Neuronal stem cell (in vitro differentiated cells): Measurements from ENCODE around the gene GPD2.

Source experiments
- DNase-seq: peaks from one replicate; pipeline ENCODE4 v3.0.0-alpha.2; 2013; ENCODE audit warnings: low spot score
- H2AFZ ChIP-seq: one replicate; pipeline ENCODE4 v1.6.1; 2013; ENCODE audit warnings: mild to moderate bottlenecking, low read length, inconsistent platforms
- H2AK5ac ChIP-seq: 2 replicates; pipeline ENCODE4 v1.6.1; 2013; ENCODE audit warnings: low read depth, mild to moderate bottlenecking, inconsistent platforms, low read length, moderate library complexity, mixed read lengths
- H2BK120ac ChIP-seq: 2 replicates; pipeline ENCODE4 v1.6.1; 2013; ENCODE audit warnings: low read depth, mild to moderate bottlenecking, inconsistent platforms, low read length, moderate library complexity, mixed read lengths
- H2BK12ac ChIP-seq: one replicate; pipeline ENCODE4 v1.6.1; 2013; ENCODE audit warnings: low read length, inconsistent platforms
- H2BK15ac ChIP-seq: 2 replicates; pipeline ENCODE4 v1.6.1; 2013; ENCODE audit warnings: mild to moderate bottlenecking, low read length, inconsistent platforms, mixed read lengths
- H2BK5ac ChIP-seq: one replicate; pipeline ENCODE4 v1.6.1; 2013; ENCODE audit warnings: inconsistent platforms, mild to moderate bottlenecking, low read length, moderate library complexity
- H3K14ac ChIP-seq: one replicate; pipeline ENCODE4 v1.6.1; 2013; ENCODE audit warnings: low read length, inconsistent platforms
- H3K18ac ChIP-seq: 2 replicates; pipeline ENCODE4 v1.6.1; 2013; ENCODE audit warnings: low read length, inconsistent platforms
- H3K23ac ChIP-seq: 2 replicates; pipeline ENCODE4 v1.6.1; 2013; ENCODE audit warnings: low read depth, mild to moderate bottlenecking, mixed read lengths, low read length, inconsistent platforms; ENCODE audit not compliant: poor library complexity
- H3K27ac ChIP-seq: replicated peaks from 3 replicates; pipeline ENCODE4 v1.5.1; 2013; ENCODE audit warnings: low read length, inconsistent platforms
- H3K27me3 ChIP-seq, 3 experiments: 2 replicates each; pipeline ENCODE4 v1.6.1; 2013; ENCODE audit warnings: low read length in 3 of 3, mild to moderate bottlenecking in 2 of 3, inconsistent platforms in 1 of 3, low read depth in 1 of 3, mixed read lengths in 1 of 3, moderate library complexity in 1 of 3; ENCODE audit not compliant: control insufficient read depth in 3 of 3, insufficient read depth in 3 of 3
- H3K36me3 ChIP-seq, 2 donors: replicated peaks in 1 of 2; 2 replicates each; pipeline ENCODE4 v1.6.1; 2013; ENCODE audit warnings: low read length in 2 of 2; ENCODE audit not compliant: control insufficient read depth in 2 of 2, insufficient read depth in 2 of 2
- H3K4ac ChIP-seq: 2 replicates; pipeline ENCODE4 v1.6.1; 2013; ENCODE audit warnings: inconsistent platforms, mild to moderate bottlenecking, low read length, moderate library complexity
- H3K4me1 ChIP-seq, 2 donors: 1 replicate in 1 of 2; 2 replicates in 1 of 2; pipeline ENCODE4 v1.6.1; 2013; ENCODE audit warnings: low read length in 2 of 2, low read depth in 1 of 2; ENCODE audit not compliant: control insufficient read depth in 2 of 2, insufficient read depth in 1 of 2
- H3K4me2 ChIP-seq: one replicate; pipeline ENCODE4 v1.6.1; 2013; ENCODE audit warnings: mild to moderate bottlenecking, low read length, inconsistent platforms; ENCODE audit not compliant: insufficient read depth, poor library complexity, severe bottlenecking
- H3K4me3 ChIP-seq, 2 donors: 2 replicates each; pipeline ENCODE4 v1.5.1; 2013; ENCODE audit warnings: low read length in 2 of 2, mild to moderate bottlenecking in 2 of 2, inconsistent platforms in 1 of 2, moderate library complexity in 1 of 2
- H3K79me1 ChIP-seq: one replicate; pipeline ENCODE4 v1.6.1; 2013; ENCODE audit warnings: low read depth, mild to moderate bottlenecking, inconsistent platforms, low read length, moderate library complexity
- H3K9ac ChIP-seq: one replicate; pipeline ENCODE4 v1.6.1; 2013; ENCODE audit warnings: mild to moderate bottlenecking, low read depth, low read length, inconsistent platforms; ENCODE audit not compliant: poor library complexity
- H3K9me3 ChIP-seq, 2 donors: replicated peaks in 1 of 2; 2 replicates each; pipeline versions ENCODE3 to v1.6.1; 2013; ENCODE audit warnings: low read length in 2 of 2, mild to moderate bottlenecking in 2 of 2, inconsistent platforms in 1 of 2, low read depth in 1 of 2, mixed read lengths in 1 of 2, moderate library complexity in 1 of 2; ENCODE audit not compliant: control insufficient read depth in 2 of 2, insufficient read depth in 1 of 2
- H4K8ac ChIP-seq: one replicate; pipeline ENCODE4 v1.6.1; 2013; ENCODE audit warnings: low read depth, mild to moderate bottlenecking, inconsistent platforms, low read length, moderate library complexity
- H4K91ac ChIP-seq: one replicate; pipeline ENCODE4 v1.6.1; 2013; ENCODE audit warnings: low read length, low read depth, mild to moderate bottlenecking, inconsistent platforms; ENCODE audit not compliant: poor library complexity
- WGBS, 2 donors: extraction: QIAGEN DNeasy Blood & Tissue Kit; methylation state at CpG; one replicate each; pipeline ENCODE4 v1.1.7; 2013; ENCODE audit warnings: missing lambda C conversion rate in 2 of 2, mixed read lengths in 1 of 2; ENCODE audit not compliant: insufficient read length in 2 of 2, insufficient replicate concordance in 1 of 2; ENCODE audit errors: extremely low coverage in 2 of 2; 5-methylcytosine and 5-hydroxymethylcytosine counted together

The GPD2 gene

GRCh38 chr2:156445296-156446220, 9.4 kb downstream of the GPD2 start:
- Histone ChIP-seq H3K4me1 (no peaks in the 10 kb centered on the region), H3K4ac (no peak overlapping the region), H3K23ac (no peak overlapping the region), H4K91ac (no peak overlapping the region), H2BK15ac (no peak overlapping the region), H3K79me1 (peaks cover 2% of the 10 kb centered on the region), H3K4me3 (no peak overlapping the region), H2AK5ac (no peak overlapping the region), H3K36me3 (no peaks in the 10 kb centered on the region), H4K8ac (no peak overlapping the region), H3K9me3 (no peaks in the 10 kb centered on the region), H2AFZ (no peak overlapping the region), H2BK5ac (no peak overlapping the region), H3K27me3 (no peaks in the 10 kb centered on the region), H3K18ac (no peak overlapping the region), H2BK120ac (no peak overlapping the region), H2BK12ac (no peak overlapping the region), H3K4me2 (no peak overlapping the region), H3K27ac (no peak overlapping the region), H3K9ac (no peak overlapping the region), H3K14ac (no peak overlapping the region)
- no peak for DNase-seq
- no CpG with 5 or more reads among the region's 6 CpGs for WGBS, 2 donors

- H3K4ac ChIP-seq = no peak overlapping the region
- H3K27ac ChIP-seq = no peak overlapping the region
- no peak overlapping the region for H2BK120ac ChIP-seq
- H3K4me3 ChIP-seq = no peak overlapping the region
- no peaks in the 10 kb centered on the region for H3K79me1 ChIP-seq
- H3K14ac ChIP-seq = no peak overlapping the region
- H3K27me3 ChIP-seq = no peaks in the 10 kb centered on the region
- no peak overlapping the region for H2BK12ac ChIP-seq
- H3K9me3 ChIP-seq = no peaks in the 10 kb centered on the region
- H3K18ac ChIP-seq = no peak overlapping the region
- H3K36me3 ChIP-seq = no peaks in the 10 kb centered on the region
- no peak overlapping the region for H2AFZ ChIP-seq
- H2BK15ac ChIP-seq = no peak overlapping the region
- no peaks in the 10 kb centered on the region for H3K4me1 ChIP-seq
- no peak overlapping the region for H3K4me2 ChIP-seq
- DNase-seq = no peak
- H2BK5ac ChIP-seq = no peak overlapping the region
- WGBS, 2 donors = no CpG with 5 or more reads among the region's 1 CpG
- no peak overlapping the region for H4K8ac ChIP-seq
- H3K23ac ChIP-seq = no peak overlapping the region
- H2AK5ac ChIP-seq = no peak overlapping the region
- no peak overlapping the region for H3K9ac ChIP-seq
- no peak overlapping the region for H4K91ac ChIP-seq
These were observed 11.6 kb downstream of the GPD2 start for GRCh38 chr2:156447761-156448160.

GRCh38 chr2:156448766-156449165, 12.6 kb downstream of the GPD2 start:
- no peak overlapping the region for H3K4ac ChIP-seq
- no peaks in the 10 kb centered on the region for H3K9me3 ChIP-seq
- no peak overlapping the region for H4K91ac ChIP-seq
- H3K27ac ChIP-seq = no peak overlapping the region
- H2AK5ac ChIP-seq = no peak overlapping the region
- WGBS, 2 donors = no CpG with 5 or more reads among the region's 1 CpG
- H2BK5ac ChIP-seq = no peak overlapping the region
- H4K8ac ChIP-seq = no peak overlapping the region
- H2AFZ ChIP-seq = no peak overlapping the region
- H3K18ac ChIP-seq = no peak overlapping the region
- no peak overlapping the region for H3K14ac ChIP-seq
- H2BK15ac ChIP-seq = no peak overlapping the region
- H3K4me3 ChIP-seq = no peak overlapping the region
- H2BK12ac ChIP-seq = no peak overlapping the region
- H3K79me1 ChIP-seq = no peaks in the 10 kb centered on the region
- H3K27me3 ChIP-seq = no peaks in the 10 kb centered on the region
- H3K4me1 ChIP-seq = no peaks in the 10 kb centered on the region
- no peak overlapping the region for H3K4me2 ChIP-seq
- no peak overlapping the region for H3K23ac ChIP-seq
- no peak overlapping the region for H2BK120ac ChIP-seq
- no peak for DNase-seq
- H3K9ac ChIP-seq = no peak overlapping the region
- H3K36me3 ChIP-seq = no peaks in the 10 kb centered on the region

GRCh38 chr2:156452971-156453370, 16.8 kb downstream of the GPD2 start:
- DNase-seq = no peak
- no peaks in the 10 kb centered on the region for H3K27me3 ChIP-seq
- no peak overlapping the region for H3K14ac ChIP-seq
- no peak overlapping the region for H3K4me2 ChIP-seq
- H3K9ac ChIP-seq = no peak overlapping the region
- H4K91ac ChIP-seq = no peak overlapping the region
- H2AFZ ChIP-seq = no peak overlapping the region
- no peak overlapping the region for H3K4ac ChIP-seq
- peaks cover 0 to 9% of the 10 kb centered on the region in 2 donors for H3K4me1 ChIP-seq
- H3K9me3 ChIP-seq = no peaks in the 10 kb centered on the region
- no peak overlapping the region for H2BK15ac ChIP-seq
- H4K8ac ChIP-seq = no peak overlapping the region
- H2BK12ac ChIP-seq = no peak overlapping the region
- no peaks in the 10 kb centered on the region for H3K36me3 ChIP-seq
- H3K18ac ChIP-seq = no peak overlapping the region
- no peak overlapping the region for H2BK120ac ChIP-seq
- no peak overlapping the region for H3K4me3 ChIP-seq
- no peaks in the 10 kb centered on the region for H3K79me1 ChIP-seq
- H2BK5ac ChIP-seq = no peak overlapping the region
- H2AK5ac ChIP-seq = no peak overlapping the region
- H3K27ac ChIP-seq = no peak overlapping the region
- H3K23ac ChIP-seq = no peak overlapping the region
